Epithelial cell of esophagus (primary cell): ENCODE results near the gene TLE3.

Experiments used
- DNase-seq: peaks from one replicate; pipeline ENCODE4 v3.0.0; 2010; ENCODE audit warnings: low read depth
- H3K4me3 ChIP-seq: 2 replicates; pipeline ENCODE4 v1.5.1; 2011; ENCODE audit warnings: mild to moderate bottlenecking, low read length, control low read depth
- CTCF ChIP-seq: IDR thresholded peaks from 2 replicates; pipeline ENCODE4 v1.5.1; 2011; ENCODE audit warnings: low read depth, mild to moderate bottlenecking, low read length, control low read depth, inconsistent platforms; ENCODE audit not compliant: insufficient read depth; ENCODE audit errors: missing control alignments

Gene TLE3

GRCh38 chr15:70088887-70089691 lies 8.6 kb downstream of the TLE3 start:
- no peak for TF ChIP-seq CTCF
- no peak overlapping the region for H3K4me3 ChIP-seq
- no peak for DNase-seq

GRCh38 chr15:70088455-70088854 lies 9.3 kb downstream of the TLE3 start:
- TF ChIP-seq CTCF = no peak
- H3K4me3 ChIP-seq = no peak overlapping the region
- no peak for DNase-seq

- TF ChIP-seq CTCF = no peak
- no peak for DNase-seq
- H3K4me3 ChIP-seq = no peak overlapping the region
These were observed 9.9 kb downstream of the TLE3 start for GRCh38 chr15:70087708-70088352.

- TF ChIP-seq CTCF = no peak
- no peak for DNase-seq
- H3K4me3 ChIP-seq = no peak overlapping the region
These were observed 11.1 kb downstream of the TLE3 start for GRCh38 chr15:70086636-70087035.

GRCh38 chr15:70084461-70084860 lies 13.3 kb downstream of the TLE3 start:
- H3K4me3 ChIP-seq = no peak overlapping the region
- no peak for TF ChIP-seq CTCF
- DNase-seq = no peak

GRCh38 chr15:70083946-70084345 lies 13.8 kb downstream of the TLE3 start:
- no peak overlapping the region for H3K4me3 ChIP-seq
- no peak for TF ChIP-seq CTCF
- no peak for DNase-seq

- no peak overlapping the region for H3K4me3 ChIP-seq
- no peak for TF ChIP-seq CTCF
These were observed 14.3 kb downstream of the TLE3 start for GRCh38 chr15:70083418-70083817.

More at GRCh38 chr15:70083418-70083817, 14.3 kb downstream of the TLE3 start:
- DNase-seq = no peak
